ENCODE data around the gene HDAC5.

DNA sequence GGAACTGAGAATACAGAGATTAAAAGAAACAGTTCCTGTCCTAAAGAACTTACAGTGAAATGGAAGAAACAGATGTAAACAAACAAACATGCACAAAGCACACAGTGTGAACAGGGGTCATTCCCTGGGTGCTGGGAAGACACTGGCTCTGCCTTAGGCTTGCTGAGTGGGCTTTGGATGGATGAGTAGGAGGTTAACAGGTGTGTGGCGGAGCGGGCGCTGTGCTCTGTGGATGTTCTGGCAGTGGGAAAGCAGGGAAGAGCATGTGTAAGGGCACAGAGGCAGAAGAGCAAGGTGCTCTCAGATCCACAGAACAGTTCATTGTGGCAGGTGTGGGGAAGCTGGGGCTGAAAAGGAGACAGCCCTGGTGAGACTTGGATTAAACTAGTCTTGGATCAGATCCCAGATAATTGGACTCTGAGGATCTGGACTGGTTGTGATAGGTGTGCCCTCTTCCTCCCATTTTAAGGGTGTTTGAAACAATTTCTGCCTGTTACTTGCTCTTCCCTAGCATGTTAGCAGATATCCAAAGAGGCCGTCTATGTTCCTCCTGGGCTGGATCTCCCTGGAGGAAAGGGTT, 26.4 kb upstream of the HDAC5 start:
- TF ChIP-seq POLR2A (IDR thresholded peaks at IDR 0.05) = no peak
- TF ChIP-seq, protein P1, sequence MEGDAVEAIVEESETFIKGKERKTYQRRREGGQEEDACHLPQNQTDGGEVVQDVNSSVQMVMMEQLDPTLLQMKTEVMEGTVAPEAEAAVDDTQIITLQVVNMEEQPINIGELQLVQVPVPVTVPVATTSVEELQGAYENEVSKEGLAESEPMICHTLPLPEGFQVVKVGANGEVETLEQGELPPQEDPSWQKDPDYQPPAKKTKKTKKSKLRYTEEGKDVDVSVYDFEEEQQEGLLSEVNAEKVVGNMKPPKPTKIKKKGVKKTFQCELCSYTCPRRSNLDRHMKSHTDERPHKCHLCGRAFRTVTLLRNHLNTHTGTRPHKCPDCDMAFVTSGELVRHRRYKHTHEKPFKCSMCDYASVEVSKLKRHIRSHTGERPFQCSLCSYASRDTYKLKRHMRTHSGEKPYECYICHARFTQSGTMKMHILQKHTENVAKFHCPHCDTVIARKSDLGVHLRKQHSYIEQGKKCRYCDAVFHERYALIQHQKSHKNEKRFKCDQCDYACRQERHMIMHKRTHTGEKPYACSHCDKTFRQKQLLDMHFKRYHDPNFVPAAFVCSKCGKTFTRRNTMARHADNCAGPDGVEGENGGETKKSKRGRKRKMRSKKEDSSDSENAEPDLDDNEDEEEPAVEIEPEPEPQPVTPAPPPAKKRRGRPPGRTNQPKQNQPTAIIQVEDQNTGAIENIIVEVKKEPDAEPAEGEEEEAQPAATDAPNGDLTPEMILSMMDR (IDR thresholded peaks at IDR 0.05) = no peak
- no peak for TF ChIP-seq EP300 (IDR thresholded peaks at IDR 0.05)
